Measurements from ENCODE around the gene ZNF331. TPM values are rescaled to one million over a fixed set of nuclear protein-coding genes. Genes with fewer than 3 reads are reported as not detected.
A peak's percentile ranks its signal among the peaks of the same experiment; 100 is the strongest.

ZNF331 gene
- total RNA-seq, 2 experiments from 2014 or later: 35.5 to 36.9 TPM

- Mint-ChIP-seq H3K4me1 (ENCODE audit: low read depth) (peaks cover 37% of the 10 kb centered on the region), H3K27me3 (ENCODE audit: low read depth) (no peaks in the 10 kb centered on the region), H3K4me3 (no peak overlapping the region), H3K36me3 (ENCODE audit: low read depth) (peaks cover 47% of the 10 kb centered on the region), H3K27ac (peak overlapping the region; percentile 99), H3K9me3 (peaks cover 3% of the 10 kb centered on the region)
- DNase-seq: no peak
- intact Hi-C loops (cut with micrococcal nuclease): loop anchor here (10.0 kb wide), 1 partner anchor 313 kb away; the partner anchor contains the start of gene MYADM
- CTCF ChIA-PET: no interaction called here
These were observed 14.2 kb downstream of the ZNF331 start for GRCh38 chr19:53552001-53552721.

- no peak for DNase-seq
- peaks cover 35% of the 10 kb centered on the region for H3K4me1 Mint-ChIP-seq (ENCODE audit: low read depth)
- H3K9me3 Mint-ChIP-seq: peaks cover 3% of the 10 kb centered on the region
- CTCF ChIA-PET: no interaction called here
- intact Hi-C loops (cut with micrococcal nuclease): loop anchor here (1.0 to 10.0 kb wide), 2 partner anchors 33 to 312 kb away; partner anchors contain the start of gene MYADM
- no peaks in the 10 kb centered on the region for H3K27me3 Mint-ChIP-seq (ENCODE audit: low read depth)
- peaks cover 48% of the 10 kb centered on the region for H3K36me3 Mint-ChIP-seq (ENCODE audit: low read depth)
- peak overlapping the region; percentile 94 for H3K4me3 Mint-ChIP-seq
- H3K27ac Mint-ChIP-seq: peak overlapping the region; percentile 99
These were observed 15.2 kb downstream of the ZNF331 start for GRCh38 chr19:53553156-53553555.

GRCh38 chr19:53553865-53554791 is 16.2 kb downstream of the ZNF331 start:
- Mint-ChIP-seq H3K4me1 (ENCODE audit: low read depth) (peaks cover 32% of the 10 kb centered on the region), H3K36me3 (ENCODE audit: low read depth) (peaks cover 50% of the 10 kb centered on the region), H3K4me3 (peak overlapping the region; percentile 94), H3K9me3 (peaks cover 3% of the 10 kb centered on the region), H3K27me3 (ENCODE audit: low read depth) (no peaks in the 10 kb centered on the region), H3K27ac (peak overlapping the region; percentile 99)
- intact Hi-C loops (cut with micrococcal nuclease): loop anchor here (1.0 to 10.0 kb wide), 3 partner anchors 16 to 311 kb away; partner anchors contain the start of genes MYADM and ZNF331
- CTCF ChIA-PET: no interaction called here
- DNase-seq: peak; percentile 94

DNA sequence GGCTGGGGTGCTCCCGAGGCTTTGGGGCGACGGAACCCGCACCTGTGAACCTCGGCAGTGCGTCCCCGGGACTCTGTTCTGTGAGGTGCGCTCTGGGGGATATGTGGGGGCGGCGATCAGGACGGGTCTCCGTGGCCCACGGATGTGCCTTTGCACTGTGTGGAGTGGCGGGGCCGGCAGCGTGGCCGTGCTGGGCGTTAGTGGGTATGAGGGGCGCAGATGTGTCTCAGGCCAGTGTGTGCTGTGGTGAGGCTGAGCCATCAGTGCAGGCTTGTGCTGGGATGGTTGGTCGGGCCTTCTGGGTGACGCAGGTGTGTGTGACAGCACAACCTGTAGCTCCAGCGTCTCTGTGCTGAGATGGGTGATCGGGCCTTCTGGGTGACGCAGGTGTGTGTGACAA is 16.9 kb downstream of the ZNF331 start:
- Mint-ChIP-seq H3K36me3 (ENCODE audit: low read depth) (peaks cover 52% of the 10 kb centered on the region), H3K27me3 (ENCODE audit: low read depth) (no peaks in the 10 kb centered on the region), H3K9me3 (peaks cover 3% of the 10 kb centered on the region), H3K27ac (peak overlapping the region; percentile 99), H3K4me3 (peak overlapping the region; percentile 94), H3K4me1 (ENCODE audit: low read depth) (peaks cover 30% of the 10 kb centered on the region)
- no peak for DNase-seq
- intact Hi-C loops (cut with micrococcal nuclease): loop anchor here (1.0 to 10.0 kb wide), 2 partner anchors 17 to 310 kb away; partner anchors contain the start of genes MYADM and ZNF331
- CTCF ChIA-PET: interaction anchor here (1.4 kb wide), 1 partner anchor 17 kb away, joined by 3 read pairs; no protein-coding TSS in a partner anchor

DNA sequence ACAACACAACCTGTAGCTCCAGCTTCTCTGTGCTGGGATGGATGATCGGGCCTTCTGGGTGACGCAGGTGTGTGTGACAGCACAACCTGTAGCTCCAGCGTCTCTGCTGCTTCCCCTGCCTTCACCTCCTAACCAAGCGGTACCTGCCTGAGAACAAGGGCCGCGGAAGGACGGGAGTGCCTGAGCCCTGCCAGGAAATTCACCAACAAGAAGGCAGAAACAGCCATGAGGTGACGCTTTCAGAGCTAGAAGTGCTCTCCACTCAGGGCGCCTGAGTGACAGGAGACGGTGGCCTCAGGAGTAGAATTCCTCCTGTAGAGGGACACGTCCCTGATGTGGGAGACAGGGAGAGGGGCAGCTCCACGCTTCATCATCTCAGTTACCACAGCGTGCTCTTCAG is 17.4 kb downstream of the ZNF331 start:
- H3K27ac Mint-ChIP-seq: peak overlapping the region; percentile 99
- DNase-seq: no peak
- no peaks in the 10 kb centered on the region for H3K27me3 Mint-ChIP-seq (ENCODE audit: low read depth)
- CTCF ChIA-PET: interaction anchor here (0.6 to 1.4 kb wide), 2 partner anchors 18 to 44 kb away, joined by 3 to 4 read pairs; no protein-coding TSS in a partner anchor
- H3K4me3 Mint-ChIP-seq: peak overlapping the region; percentile 94
- peaks cover 56% of the 10 kb centered on the region for H3K36me3 Mint-ChIP-seq (ENCODE audit: low read depth)
- H3K4me1 Mint-ChIP-seq (ENCODE audit: low read depth): peaks cover 30% of the 10 kb centered on the region
- H3K9me3 Mint-ChIP-seq: peaks cover 6% of the 10 kb centered on the region
- intact Hi-C loops (cut with micrococcal nuclease): loop anchor here (10.0 kb wide), 1 partner anchor 309 kb away; the partner anchor contains the start of gene MYADM

GRCh38 chr19:53571339-53571738 is 33.4 kb downstream of the ZNF331 start:
- intact Hi-C loops (cut with micrococcal nuclease): no loop called here
- no peak for DNase-seq

DNA sequence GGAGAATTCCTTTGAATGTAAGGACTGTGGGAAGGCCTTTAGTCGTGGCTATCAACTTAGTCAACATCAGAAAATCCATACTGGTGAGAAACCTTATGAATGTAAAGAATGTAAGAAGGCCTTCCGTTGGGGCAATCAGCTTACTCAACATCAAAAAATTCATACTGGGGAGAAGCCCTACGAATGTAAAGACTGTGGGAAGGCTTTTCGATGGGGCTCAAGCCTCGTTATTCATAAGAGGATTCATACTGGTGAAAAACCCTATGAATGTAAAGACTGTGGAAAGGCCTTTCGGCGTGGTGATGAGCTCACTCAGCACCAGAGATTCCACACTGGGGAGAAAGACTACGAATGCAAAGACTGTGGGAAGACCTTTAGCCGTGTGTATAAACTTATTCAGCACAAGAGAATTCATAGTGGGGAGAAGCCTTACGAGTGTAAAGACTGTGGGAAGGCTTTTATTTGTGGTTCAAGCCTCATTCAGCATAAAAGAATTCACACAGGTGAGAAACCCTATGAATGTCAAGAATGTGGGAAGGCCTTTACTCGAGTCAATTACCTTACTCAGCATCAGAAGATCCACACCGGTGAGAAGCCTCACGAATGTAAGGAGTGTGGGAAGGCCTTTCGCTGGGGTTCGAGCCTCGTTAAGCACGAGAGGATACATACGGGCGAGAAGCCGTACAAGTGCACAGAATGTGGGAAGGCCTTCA is 39.2 kb downstream of the ZNF331 start:
- no peaks in the 10 kb centered on the region for H3K4me1 Mint-ChIP-seq (ENCODE audit: low read depth)
- H3K9me3 Mint-ChIP-seq: peaks cover 59% of the 10 kb centered on the region
- no peaks in the 10 kb centered on the region for H3K27me3 Mint-ChIP-seq (ENCODE audit: low read depth)
- peak overlapping the region; percentile 51 for H3K27ac Mint-ChIP-seq
- H3K4me3 Mint-ChIP-seq: no peak overlapping the region
- DNase-seq: no peak
- peaks cover 86% of the 10 kb centered on the region for H3K36me3 Mint-ChIP-seq (ENCODE audit: low read depth)
- CTCF ChIA-PET: no interaction called here
- intact Hi-C loops (cut with micrococcal nuclease): no loop called here

More at GRCh38 chr19:53571339-53571738, 33.4 kb downstream of the ZNF331 start:
- CTCF ChIA-PET: no interaction called here
- H3K4me1 Mint-ChIP-seq (ENCODE audit: low read depth): no peaks in the 10 kb centered on the region
- peaks cover 86% of the 10 kb centered on the region for H3K36me3 Mint-ChIP-seq (ENCODE audit: low read depth)
- no peaks in the 10 kb centered on the region for H3K27me3 Mint-ChIP-seq (ENCODE audit: low read depth)
- H3K27ac Mint-ChIP-seq: no peak overlapping the region
- H3K9me3 Mint-ChIP-seq: peaks cover 34% of the 10 kb centered on the region
- H3K4me3 Mint-ChIP-seq: no peak overlapping the region

- Mint-ChIP-seq H3K27ac (no peak overlapping the region), H3K9me3 (peaks cover 57% of the 10 kb centered on the region), H3K4me3 (no peak overlapping the region), H3K27me3 (ENCODE audit: low read depth) (no peaks in the 10 kb centered on the region), H3K36me3 (ENCODE audit: low read depth) (peaks cover 79% of the 10 kb centered on the region), H3K4me1 (ENCODE audit: low read depth) (no peaks in the 10 kb centered on the region)
- no peak for DNase-seq
- intact Hi-C loops (cut with micrococcal nuclease): no loop called here
- CTCF ChIA-PET: no interaction called here
These were observed 40.0 kb downstream of the ZNF331 start for GRCh38 chr19:53577968-53578367.

DNA sequence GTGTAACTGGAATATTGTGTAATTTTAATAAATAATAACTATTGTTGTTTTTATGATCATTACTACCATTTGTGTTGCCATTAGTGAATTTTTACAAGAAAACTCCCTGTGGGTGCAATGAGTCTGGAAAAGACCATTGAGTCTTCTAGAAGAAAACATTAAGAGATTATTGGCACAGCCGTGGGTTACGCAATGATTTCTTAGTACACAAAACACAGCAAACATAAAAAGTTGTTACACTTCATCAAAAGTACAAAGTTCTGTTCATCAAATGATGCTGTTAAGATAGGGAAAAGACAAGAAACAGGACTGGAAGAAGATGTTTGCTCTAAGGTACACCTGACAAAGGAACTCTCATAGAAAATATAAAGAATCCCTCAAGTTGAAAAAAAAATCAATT is 41.6 kb downstream of the ZNF331 start:
- peaks cover 64% of the 10 kb centered on the region for H3K36me3 Mint-ChIP-seq (ENCODE audit: low read depth)
- no peaks in the 10 kb centered on the region for H3K27me3 Mint-ChIP-seq (ENCODE audit: low read depth)

GRCh38 chr19:53580871-53581835 is 43.2 kb downstream of the ZNF331 start:
- no peaks in the 10 kb centered on the region for H3K27me3 Mint-ChIP-seq (ENCODE audit: low read depth)
- intact Hi-C loops (cut with micrococcal nuclease): no loop called here
- peaks cover 55% of the 10 kb centered on the region for H3K9me3 Mint-ChIP-seq
- peaks cover 52% of the 10 kb centered on the region for H3K36me3 Mint-ChIP-seq (ENCODE audit: low read depth)
- no peak overlapping the region for H3K4me3 Mint-ChIP-seq
- no peaks in the 10 kb centered on the region for H3K4me1 Mint-ChIP-seq (ENCODE audit: low read depth)
- DNase-seq: no peak
- H3K27ac Mint-ChIP-seq: no peak overlapping the region
- CTCF ChIA-PET: no interaction called here

More for the DNA sequence above, 41.6 kb downstream of the ZNF331 start:
- CTCF ChIA-PET: no interaction called here
- Mint-ChIP-seq H3K4me1 (ENCODE audit: low read depth) (no peaks in the 10 kb centered on the region), H3K9me3 (peaks cover 58% of the 10 kb centered on the region), H3K27ac (no peak overlapping the region), H3K4me3 (no peak overlapping the region)
- DNase-seq: no peak
- intact Hi-C loops (cut with micrococcal nuclease): no loop called here

GRCh38 chr19:53581871-53582279 is 43.9 kb downstream of the ZNF331 start:
- Mint-ChIP-seq H3K36me3 (ENCODE audit: low read depth) (peaks cover 46% of the 10 kb centered on the region), H3K27ac (no peak overlapping the region), H3K4me3 (no peak overlapping the region), H3K4me1 (ENCODE audit: low read depth) (no peaks in the 10 kb centered on the region), H3K27me3 (ENCODE audit: low read depth) (no peaks in the 10 kb centered on the region), H3K9me3 (peaks cover 52% of the 10 kb centered on the region)
- no peak for DNase-seq
- CTCF ChIA-PET: no interaction called here
- intact Hi-C loops (cut with micrococcal nuclease): no loop called here

All from activated naive CD4-positive, alpha-beta T cell treated with anti-CD3 and anti-CD28 coated beads for 36 hours (primary cell).